K562 (cell line): ENCODE measurements around the gene PSMB10. TPM values are rescaled to one million over a fixed set of nuclear protein-coding genes. Genes with fewer than 3 reads are reported as not detected.

ENCODE experiments used
- CCNT2 ChIP-seq: IDR thresholded peaks from 2 replicates; pipeline ENCODE4 v1.6.1; 2011; ENCODE audit warnings: borderline replicate concordance, low read depth, mild to moderate bottlenecking, moderate library complexity, mixed read lengths, low read length; ENCODE audit not compliant: insufficient read length; ENCODE audit errors: extremely low read depth
- EP400 ChIP-seq: fragments of 450-650 bp; IDR thresholded peaks from 2 replicates; pipeline ENCODE4 v1.6.1; 2017; ENCODE audit warnings: antibody characterized with exemption, mild to moderate bottlenecking, moderate library complexity
- FOXJ2 ChIP-seq: fragments of 200-800 bp; sonication (Bioruptor generic); IDR thresholded peaks from 2 replicates; pipeline ENCODE4 v1.6.1; 2016; ENCODE audit warnings: missing genetic modification characterization, missing compliant biosample characterization
- LARP7 ChIP-seq: fragments of 450-650 bp; IDR thresholded peaks from 2 replicates; pipeline ENCODE4 v1.6.1; 2016
- MEIS2 ChIP-seq: fragments of 450-650 bp; IDR thresholded peaks from 2 replicates; pipeline ENCODE4 v1.6.1; 2014; ENCODE audit warnings: mild to moderate bottlenecking; ENCODE audit not compliant: partially characterized antibody
- ZC3H8 ChIP-seq: fragments of 450-650 bp; IDR thresholded peaks from 2 replicates; pipeline ENCODE4 v1.6.1; 2017
- ZNF445 ChIP-seq: fragments of 250-450 bp; sonication (Bioruptor Pico); IDR thresholded peaks from 2 replicates; pipeline ENCODE4 v1.4.0; 2020; ENCODE audit warnings: low read depth, mild to moderate bottlenecking, moderate library complexity
- polyA plus RNA-seq, 8 experiments: library from polyadenylated mRNA; depleted of rRNA in 4 of 8; stranded (reverse) in 5 of 8; unstranded in 3 of 8; fragments of >200 nt; fragmentation: Nextera tagmentation in 2 of 8; fragmentation: Illumina TruSeq in 1 of 8; extraction: Ambion mirVana in 2 of 8; extraction: Trizol in 1 of 8; gene quantifications; 2 replicates each; pipeline versions ENCODE4 v1.2.1 to v1.2.3, GENCODE V29; 2011 to 2014; ENCODE audit warnings: inconsistent platforms in 1 of 8, missing spikeins in 1 of 8
- total RNA-seq, 7 experiments: library from RNA; depleted of rRNA in 6 of 7; stranded (reverse); fragments of >200 nt in 6 of 7; fragmentation: Illumina TruSeq in 2 of 7; extraction: Trizol in 2 of 7; gene quantifications; 2 replicates each; pipeline versions ENCODE4 v1.2.1 to v1.2.3, GENCODE V29; 2011 to 2021; ENCODE audit warnings: low replicate concordance in 1 of 7
- TF ChIP-seq, protein P1 (sequence below): fragments of 450-650 bp; IDR thresholded peaks from 2 replicates; pipeline ENCODE4 v1.6.1; 2016; ENCODE audit warnings: low read depth
- TF ChIP-seq, protein P2 (sequence below): sonication (generic); formaldehyde crosslinking; IDR thresholded peaks from 2 replicates; pipeline ENCODE4 v1.8.1; 2022; ENCODE audit warnings: missing genetic modification reagents
- TF ChIP-seq, protein P3 (sequence below), 2 experiments: IDR thresholded peaks; 2 replicates each; pipeline ENCODE4 v1.6.1; 2011; ENCODE audit warnings: borderline replicate concordance in 1 of 2, control low read depth in 1 of 2, low read depth in 1 of 2, low read length in 1 of 2, mild to moderate bottlenecking in 1 of 2, mixed read lengths in 1 of 2, moderate library complexity in 1 of 2; ENCODE audit not compliant: insufficient read depth in 1 of 2, insufficient read length in 1 of 2, poor library complexity in 1 of 2, severe bottlenecking in 1 of 2; ENCODE audit errors: extremely low read depth in 1 of 2
- TF ChIP-seq, protein P4 (sequence below): fragments of 250-450 bp; sonication (Bioruptor Pico); IDR thresholded peaks from 2 replicates; pipeline ENCODE4 v1.5.0; 2021
- TF ChIP-seq, protein P5 (sequence below): sonication (generic); formaldehyde crosslinking; IDR thresholded peaks from 2 replicates; pipeline ENCODE4 v1.8.1; 2023; ENCODE audit warnings: mild to moderate bottlenecking, missing genetic modification reagents, moderate library complexity

PSMB10 gene
- total and polyA plus RNA-seq, 9 of the 15 experiments (the other 6 are each of a cell fraction or from before 2014, with no cell fraction given): 11.7 to 105 (median 51.0) TPM

DNA sequence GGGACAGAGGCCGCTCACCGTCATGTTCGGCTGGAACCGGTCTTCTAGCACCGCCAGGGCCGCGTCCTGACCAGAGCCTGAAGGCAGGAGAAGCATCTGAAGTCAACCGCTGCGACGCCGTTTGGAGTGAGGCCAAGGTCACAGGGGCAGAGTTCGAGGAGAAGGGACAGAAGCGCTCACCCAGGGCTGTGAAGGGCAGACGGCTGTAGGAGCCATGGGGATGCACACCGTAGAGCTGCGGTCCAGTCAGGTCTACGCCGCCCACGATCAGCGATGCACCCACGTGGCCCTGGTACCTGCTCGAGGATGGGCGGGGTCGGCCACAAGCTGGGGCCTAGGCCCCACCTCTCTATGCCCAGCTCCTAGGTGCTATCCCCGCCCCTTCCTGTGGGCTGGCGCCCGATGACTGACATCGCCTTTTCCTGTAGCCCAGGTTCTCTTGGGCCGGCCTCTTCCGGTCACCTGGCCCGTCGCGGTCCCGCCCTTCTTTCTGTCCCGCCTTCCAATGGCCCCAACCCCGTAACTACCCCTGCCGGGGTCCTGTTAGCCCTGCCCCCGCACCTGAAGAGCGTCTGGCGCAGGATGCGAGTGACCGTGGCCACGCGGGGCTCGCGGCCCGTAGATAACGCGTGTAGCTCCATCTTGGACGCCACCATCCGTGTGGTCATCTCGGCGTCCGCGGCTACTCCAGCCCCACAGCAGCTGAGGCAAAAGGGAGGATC lies 1.1 kb downstream of the PSMB10 start (continued):
- TF ChIP-seq CCNT2 (peak; percentile 61), LARP7 (no peak), ZNF445 (CRISPR knock-in tag) (no peak), EP400 (peak; percentile 85), FOXJ2 (tag) (no peak), ZC3H8 (no peak), MEIS2 (peak; percentile 80)
- TF ChIP-seq, protein P1, sequence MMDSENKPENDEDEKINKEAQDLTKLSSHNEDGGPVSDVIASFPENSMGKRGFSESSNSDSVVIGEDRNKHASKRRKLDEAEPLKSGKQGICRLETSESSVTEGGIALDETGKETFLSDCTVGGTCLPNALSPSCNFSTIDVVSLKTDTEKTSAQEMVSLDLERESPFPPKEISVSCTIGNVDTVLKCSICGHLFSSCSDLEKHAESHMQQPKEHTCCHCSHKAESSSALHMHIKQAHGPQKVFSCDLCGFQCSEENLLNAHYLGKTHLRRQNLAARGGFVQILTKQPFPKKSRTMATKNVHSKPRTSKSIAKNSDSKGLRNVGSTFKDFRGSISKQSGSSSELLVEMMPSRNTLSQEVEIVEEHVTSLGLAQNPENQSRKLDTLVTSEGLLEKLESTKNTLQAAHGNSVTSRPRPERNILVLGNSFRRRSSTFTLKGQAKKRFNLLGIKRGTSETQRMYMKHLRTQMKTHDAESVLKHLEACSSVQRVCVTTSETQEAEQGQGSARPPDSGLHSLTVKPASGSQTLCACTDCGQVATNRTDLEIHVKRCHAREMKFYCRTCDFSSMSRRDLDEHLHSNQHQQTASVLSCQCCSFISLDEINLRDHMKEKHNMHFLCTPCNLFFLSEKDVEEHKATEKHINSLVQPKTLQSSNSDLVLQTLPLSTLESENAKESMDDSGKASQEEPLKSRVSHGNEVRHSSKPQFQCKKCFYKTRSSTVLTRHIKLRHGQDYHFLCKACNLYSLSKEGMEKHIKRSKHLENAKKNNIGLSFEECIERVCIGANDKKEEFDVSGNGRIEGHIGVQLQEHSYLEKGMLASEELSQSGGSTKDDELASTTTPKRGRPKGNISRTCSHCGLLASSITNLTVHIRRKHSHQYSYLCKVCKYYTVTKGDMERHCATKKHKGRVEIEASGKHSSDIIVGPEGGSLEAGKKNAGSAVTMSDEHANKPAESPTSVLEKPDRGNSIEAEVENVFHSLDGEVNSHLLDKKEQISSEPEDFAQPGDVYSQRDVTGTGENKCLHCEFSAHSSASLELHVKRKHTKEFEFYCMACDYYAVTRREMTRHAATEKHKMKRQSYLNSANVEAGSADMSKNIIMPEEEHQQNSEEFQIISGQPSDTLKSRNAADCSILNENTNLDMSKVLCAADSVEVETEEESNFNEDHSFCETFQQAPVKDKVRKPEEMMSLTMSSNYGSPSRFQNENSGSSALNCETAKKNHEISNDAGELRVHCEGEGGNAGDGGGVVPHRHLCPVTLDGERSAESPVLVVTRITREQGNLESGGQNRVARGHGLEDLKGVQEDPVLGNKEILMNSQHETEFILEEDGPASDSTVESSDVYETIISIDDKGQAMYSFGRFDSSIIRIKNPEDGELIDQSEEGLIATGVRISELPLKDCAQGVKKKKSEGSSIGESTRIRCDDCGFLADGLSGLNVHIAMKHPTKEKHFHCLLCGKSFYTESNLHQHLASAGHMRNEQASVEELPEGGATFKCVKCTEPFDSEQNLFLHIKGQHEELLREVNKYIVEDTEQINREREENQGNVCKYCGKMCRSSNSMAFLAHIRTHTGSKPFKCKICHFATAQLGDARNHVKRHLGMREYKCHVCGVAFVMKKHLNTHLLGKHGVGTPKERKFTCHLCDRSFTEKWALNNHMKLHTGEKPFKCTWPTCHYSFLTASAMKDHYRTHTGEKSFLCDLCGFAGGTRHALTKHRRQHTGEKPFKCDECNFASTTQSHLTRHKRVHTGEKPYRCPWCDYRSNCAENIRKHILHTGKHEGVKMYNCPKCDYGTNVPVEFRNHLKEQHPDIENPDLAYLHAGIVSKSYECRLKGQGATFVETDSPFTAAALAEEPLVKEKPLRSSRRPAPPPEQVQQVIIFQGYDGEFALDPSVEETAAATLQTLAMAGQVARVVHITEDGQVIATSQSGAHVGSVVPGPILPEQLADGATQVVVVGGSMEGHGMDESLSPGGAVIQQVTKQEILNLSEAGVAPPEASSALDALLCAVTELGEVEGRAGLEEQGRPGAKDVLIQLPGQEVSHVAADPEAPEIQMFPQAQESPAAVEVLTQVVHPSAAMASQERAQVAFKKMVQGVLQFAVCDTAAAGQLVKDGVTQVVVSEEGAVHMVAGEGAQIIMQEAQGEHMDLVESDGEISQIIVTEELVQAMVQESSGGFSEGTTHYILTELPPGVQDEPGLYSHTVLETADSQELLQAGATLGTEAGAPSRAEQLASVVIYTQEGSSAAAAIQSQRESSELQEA: no peak
- TF ChIP-seq, protein P2, sequence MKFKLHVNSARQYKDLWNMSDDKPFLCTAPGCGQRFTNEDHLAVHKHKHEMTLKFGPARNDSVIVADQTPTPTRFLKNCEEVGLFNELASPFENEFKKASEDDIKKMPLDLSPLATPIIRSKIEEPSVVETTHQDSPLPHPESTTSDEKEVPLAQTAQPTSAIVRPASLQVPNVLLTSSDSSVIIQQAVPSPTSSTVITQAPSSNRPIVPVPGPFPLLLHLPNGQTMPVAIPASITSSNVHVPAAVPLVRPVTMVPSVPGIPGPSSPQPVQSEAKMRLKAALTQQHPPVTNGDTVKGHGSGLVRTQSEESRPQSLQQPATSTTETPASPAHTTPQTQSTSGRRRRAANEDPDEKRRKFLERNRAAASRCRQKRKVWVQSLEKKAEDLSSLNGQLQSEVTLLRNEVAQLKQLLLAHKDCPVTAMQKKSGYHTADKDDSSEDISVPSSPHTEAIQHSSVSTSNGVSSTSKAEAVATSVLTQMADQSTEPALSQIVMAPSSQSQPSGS (CRISPR knock-in tag): no peak
- TF ChIP-seq, protein P3, sequence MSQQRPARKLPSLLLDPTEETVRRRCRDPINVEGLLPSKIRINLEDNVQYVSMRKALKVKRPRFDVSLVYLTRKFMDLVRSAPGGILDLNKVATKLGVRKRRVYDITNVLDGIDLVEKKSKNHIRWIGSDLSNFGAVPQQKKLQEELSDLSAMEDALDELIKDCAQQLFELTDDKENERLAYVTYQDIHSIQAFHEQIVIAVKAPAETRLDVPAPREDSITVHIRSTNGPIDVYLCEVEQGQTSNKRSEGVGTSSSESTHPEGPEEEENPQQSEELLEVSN (IDR thresholded peaks at IDR 0.05; ENCODE audit: borderline replicate concordance in 1 of 2, extremely low read depth in 1 of 2, insufficient read depth in 1 of 2, insufficient read length in 1 of 2, low read depth in 1 of 2, low read length in 1 of 2, poor library complexity in 1 of 2, severe bottlenecking in 1 of 2): peak; percentile 60 to 80
- TF ChIP-seq, protein P4, sequence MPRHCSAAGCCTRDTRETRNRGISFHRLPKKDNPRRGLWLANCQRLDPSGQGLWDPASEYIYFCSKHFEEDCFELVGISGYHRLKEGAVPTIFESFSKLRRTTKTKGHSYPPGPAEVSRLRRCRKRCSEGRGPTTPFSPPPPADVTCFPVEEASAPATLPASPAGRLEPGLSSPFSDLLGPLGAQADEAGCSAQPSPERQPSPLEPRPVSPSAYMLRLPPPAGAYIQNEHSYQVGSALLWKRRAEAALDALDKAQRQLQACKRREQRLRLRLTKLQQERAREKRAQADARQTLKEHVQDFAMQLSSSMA (CRISPR knock-in tag): no peak
- TF ChIP-seq, protein P5, sequence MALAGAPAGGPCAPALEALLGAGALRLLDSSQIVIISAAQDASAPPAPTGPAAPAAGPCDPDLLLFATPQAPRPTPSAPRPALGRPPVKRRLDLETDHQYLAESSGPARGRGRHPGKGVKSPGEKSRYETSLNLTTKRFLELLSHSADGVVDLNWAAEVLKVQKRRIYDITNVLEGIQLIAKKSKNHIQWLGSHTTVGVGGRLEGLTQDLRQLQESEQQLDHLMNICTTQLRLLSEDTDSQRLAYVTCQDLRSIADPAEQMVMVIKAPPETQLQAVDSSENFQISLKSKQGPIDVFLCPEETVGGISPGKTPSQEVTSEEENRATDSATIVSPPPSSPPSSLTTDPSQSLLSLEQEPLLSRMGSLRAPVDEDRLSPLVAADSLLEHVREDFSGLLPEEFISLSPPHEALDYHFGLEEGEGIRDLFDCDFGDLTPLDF (CRISPR knock-in tag): 0 out of 2 replicates have a peak, but pooled peaks have one; percentile 73
- TF ChIP-seq, all 486 proteins: peak for 142
